ENCODE data around the gene PRPS2. TPM values are rescaled to one million over a fixed set of nuclear protein-coding genes. Genes with fewer than 3 reads are reported as not detected.

PRPS2 gene
- total RNA-seq, 1 donor: 30.2 TPM

- TF ChIP-seq CTCF (IDR thresholded peaks at IDR 0.05; ENCODE audit: insufficient read depth, low read depth, low read length): no peak
- no peak for DNase-seq (ENCODE audit: low read depth)
- H3K4me3 ChIP-seq (ENCODE audit: low read depth, low read length): no peak overlapping the region
These were observed 23.4 kb upstream of the PRPS2 start for GRCh38 chrX:12767856-12768255.

DNA sequence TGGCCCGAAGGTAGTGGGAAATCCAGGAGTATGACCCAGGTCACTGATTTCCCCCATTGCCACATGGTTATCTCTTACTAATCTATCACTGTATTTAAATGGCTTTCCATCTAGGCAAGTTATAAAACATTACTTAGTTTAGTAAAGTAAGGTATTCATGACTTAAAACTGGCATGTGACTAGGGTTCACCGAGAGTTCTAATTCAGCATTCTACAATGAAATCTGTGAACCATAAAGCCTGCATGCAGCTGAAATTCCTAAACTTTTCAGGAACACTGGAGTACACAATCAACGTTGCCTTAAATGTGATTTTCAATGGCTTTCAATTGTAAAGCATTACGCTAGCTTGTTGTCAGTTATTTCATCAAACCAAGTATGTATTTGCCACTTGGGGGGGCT, 22.7 kb upstream of the PRPS2 start:
- no peak overlapping the region for H3K4me3 ChIP-seq (ENCODE audit: low read depth, low read length)
- no peak for DNase-seq (ENCODE audit: low read depth)
- TF ChIP-seq CTCF (IDR thresholded peaks at IDR 0.05; ENCODE audit: insufficient read depth, low read depth, low read length): no peak

GRCh38 chrX:12770440-12770839, 20.8 kb upstream of the PRPS2 start:
- no peak overlapping the region for H3K4me3 ChIP-seq (ENCODE audit: low read depth, low read length)
- peak; percentile 47 for TF ChIP-seq CTCF (IDR thresholded peaks at IDR 0.05; ENCODE audit: insufficient read depth, low read depth, low read length)
- DNase-seq (ENCODE audit: low read depth): peak; percentile 34

DNA sequence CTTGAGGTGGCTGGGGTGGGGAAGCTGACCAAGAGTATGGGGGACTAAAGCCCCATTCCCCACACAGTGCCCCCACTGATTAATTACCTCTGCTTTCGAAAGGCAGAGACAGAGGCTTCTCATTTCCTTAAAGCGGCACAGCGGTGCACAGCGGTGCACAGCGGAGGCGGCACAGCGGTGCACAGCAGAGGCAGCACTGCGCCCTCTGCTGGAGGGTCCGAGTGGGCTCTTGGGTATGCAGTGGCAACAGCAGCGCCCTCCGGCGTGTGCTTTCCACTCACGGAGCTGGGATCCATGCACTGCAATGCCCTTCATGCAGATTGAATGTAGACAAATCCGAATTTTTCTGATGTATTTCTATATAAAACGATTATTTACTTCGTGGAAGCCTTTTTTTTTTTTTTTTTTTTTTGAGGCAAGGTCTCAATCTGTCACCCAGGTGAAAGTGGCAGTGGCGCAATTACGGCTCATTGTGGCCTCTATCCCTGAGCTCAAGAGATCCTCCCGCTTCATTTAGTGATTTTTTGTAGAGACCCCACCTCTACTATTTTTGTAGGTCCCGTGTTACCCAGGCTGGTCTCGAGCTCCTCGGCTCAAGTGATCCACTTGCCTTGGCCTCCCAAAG, 19.7 kb upstream of the PRPS2 start:
- H3K4me3 ChIP-seq (ENCODE audit: low read depth, low read length): peak overlapping the region; percentile 5
- DNase-seq (ENCODE audit: low read depth): peak; percentile 51
- TF ChIP-seq CTCF (IDR thresholded peaks at IDR 0.05; ENCODE audit: insufficient read depth, low read depth, low read length): peak; percentile 81

- TF ChIP-seq CTCF (IDR thresholded peaks at IDR 0.05; ENCODE audit: insufficient read depth, low read depth, low read length): no peak
- no peak overlapping the region for H3K4me3 ChIP-seq (ENCODE audit: low read depth, low read length)
- DNase-seq (ENCODE audit: low read depth): no peak
These were observed 13.5 kb upstream of the PRPS2 start for GRCh38 chrX:12777670-12778069.

GRCh38 chrX:12779534-12779933, 11.7 kb upstream of the PRPS2 start:
- no peak for TF ChIP-seq CTCF (IDR thresholded peaks at IDR 0.05; ENCODE audit: insufficient read depth, low read depth, low read length)
- no peak overlapping the region for H3K4me3 ChIP-seq (ENCODE audit: low read depth, low read length)
- no peak for DNase-seq (ENCODE audit: low read depth)

DNA sequence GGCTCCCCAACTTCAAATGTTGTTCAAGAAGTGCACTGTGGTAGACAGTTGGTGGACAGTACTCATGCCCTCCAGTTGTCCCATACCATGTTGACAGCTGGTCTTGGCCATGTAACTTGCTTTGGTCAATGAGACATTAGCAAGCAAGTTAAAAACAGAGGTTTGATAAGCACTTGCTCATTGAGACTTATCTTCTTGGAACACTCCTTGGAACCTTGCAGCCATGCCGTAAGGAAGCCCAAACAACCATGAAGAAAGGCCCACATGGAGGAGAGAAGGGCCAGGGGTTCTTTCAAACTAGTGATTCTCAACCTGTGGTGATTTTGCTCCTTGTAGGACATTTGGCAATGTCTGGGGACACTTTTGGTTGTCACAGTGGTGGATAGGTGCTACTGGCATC, 2.6 kb upstream of the PRPS2 start:
- no peak for TF ChIP-seq CTCF (IDR thresholded peaks at IDR 0.05; ENCODE audit: insufficient read depth, low read depth, low read length)
- H3K4me3 ChIP-seq (ENCODE audit: low read depth, low read length): no peak overlapping the region
- DNase-seq (ENCODE audit: low read depth): no peak
